Cardiac muscle cell (in vitro differentiated cells and primary cell): ENCODE results near the gene GNAL. TPM values are rescaled to one million over a fixed set of nuclear protein-coding genes. Genes with fewer than 3 reads are reported as not detected.

Experiments used
- DNase-seq, 2 donors: peaks; one replicate each; pipeline versions ENCODE4 v3.0.0 to v3.0.0-alpha.2; 2010 to 2017; ENCODE audit warnings: low read depth in 1 of 2, low spot score in 1 of 2
- H3K27ac ChIP-seq: fragments of 200-600 bp; sonication (generic); 2 replicates; pipeline ENCODE4 v1.5.1; 2016
- H3K27me3 ChIP-seq: fragments of 200-600 bp; sonication (generic); 2 replicates; pipeline ENCODE4 v1.6.0; 2016; ENCODE audit warnings: control low read depth
- H3K36me3 ChIP-seq: fragments of 200-600 bp; sonication (generic); 2 replicates; pipeline ENCODE4 v1.5.1; 2016; ENCODE audit warnings: control low read depth
- H3K4me1 ChIP-seq: fragments of 200-600 bp; sonication (generic); 2 replicates; pipeline ENCODE4 v1.8.1; 2017; ENCODE audit warnings: low read depth, mild to moderate bottlenecking, mixed run types
- H3K4me3 ChIP-seq: fragments of 200-600 bp; sonication (generic); 2 replicates; pipeline ENCODE4 v1.5.1; 2016; ENCODE audit warnings: mild to moderate bottlenecking
- H3K9me3 ChIP-seq: fragments of 200-600 bp; sonication (generic); 2 replicates; pipeline ENCODE4 v1.5.1; 2017; ENCODE audit warnings: low read depth, mild to moderate bottlenecking, control low read depth
- polyA plus RNA-seq: library from polyadenylated mRNA; unstranded; fragments of >200 nt; fragmentation: Nextera tagmentation; extraction: Ambion mirVana; gene quantifications from 2 replicates; pipeline ENCODE4 v1.2.1, GENCODE V29; 2016
- total RNA-seq: library from RNA; depleted of rRNA; stranded (reverse); fragments of >200 nt; gene quantifications from 2 replicates; pipeline ENCODE4 v1.2.3, GENCODE V29; 2016
- TF ChIP-seq, protein P1 (sequence below): IDR thresholded peaks from 2 replicates; pipeline ENCODE4 v1.5.1; 2012; ENCODE audit warnings: low read depth, mild to moderate bottlenecking, low read length

GNAL gene
- total and polyA plus RNA-seq, 2 experiments from 2014 or later = 10.4 to 10.6 TPM

DNA sequence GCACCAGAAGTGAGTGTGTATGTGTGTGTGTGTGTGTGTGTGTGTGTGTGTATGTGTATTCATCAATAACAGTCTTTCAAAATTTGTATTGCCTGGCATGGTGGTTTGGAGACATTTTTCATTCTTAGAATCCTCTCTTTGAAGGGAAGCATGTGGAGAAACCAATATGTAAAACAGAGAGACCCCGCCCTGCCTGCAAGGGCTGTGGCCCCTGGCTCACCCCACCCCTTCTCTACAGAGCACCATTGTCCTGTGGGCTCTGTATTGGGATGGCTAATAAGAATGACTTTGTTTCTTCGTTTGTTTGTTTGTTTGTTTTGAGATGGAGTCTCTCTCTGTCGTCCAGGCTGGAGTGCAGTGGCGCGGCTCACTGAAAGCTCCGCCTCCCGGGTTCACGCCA, 65.9 kb downstream of the GNAL start:
- H3K27ac ChIP-seq = no peak overlapping the region

DNA sequence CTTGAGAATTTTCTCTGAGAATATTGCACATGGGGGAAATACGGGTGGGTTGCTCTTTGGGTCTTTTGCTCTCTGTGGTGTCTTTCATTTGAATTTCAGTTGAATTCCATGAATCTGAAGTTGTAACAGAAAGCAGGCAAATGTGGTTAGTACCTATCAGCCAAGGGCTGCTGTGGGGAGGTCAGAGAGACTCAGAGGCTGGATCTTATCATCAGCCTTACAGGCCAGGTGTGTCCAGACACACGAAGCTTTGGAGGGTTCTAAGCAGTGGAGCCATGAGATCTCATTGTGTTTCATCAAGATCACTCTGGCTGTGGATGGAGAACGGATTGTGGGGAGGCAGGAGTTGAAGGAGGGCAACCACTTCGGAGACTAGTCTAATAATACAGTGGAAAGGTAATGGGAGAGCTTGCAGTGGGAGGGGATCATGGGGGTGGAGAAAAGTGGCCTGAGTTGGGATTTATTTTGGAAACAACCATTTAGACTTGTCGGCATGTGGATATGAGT, 68.1 kb downstream of the GNAL start:
- TF ChIP-seq, protein P1, sequence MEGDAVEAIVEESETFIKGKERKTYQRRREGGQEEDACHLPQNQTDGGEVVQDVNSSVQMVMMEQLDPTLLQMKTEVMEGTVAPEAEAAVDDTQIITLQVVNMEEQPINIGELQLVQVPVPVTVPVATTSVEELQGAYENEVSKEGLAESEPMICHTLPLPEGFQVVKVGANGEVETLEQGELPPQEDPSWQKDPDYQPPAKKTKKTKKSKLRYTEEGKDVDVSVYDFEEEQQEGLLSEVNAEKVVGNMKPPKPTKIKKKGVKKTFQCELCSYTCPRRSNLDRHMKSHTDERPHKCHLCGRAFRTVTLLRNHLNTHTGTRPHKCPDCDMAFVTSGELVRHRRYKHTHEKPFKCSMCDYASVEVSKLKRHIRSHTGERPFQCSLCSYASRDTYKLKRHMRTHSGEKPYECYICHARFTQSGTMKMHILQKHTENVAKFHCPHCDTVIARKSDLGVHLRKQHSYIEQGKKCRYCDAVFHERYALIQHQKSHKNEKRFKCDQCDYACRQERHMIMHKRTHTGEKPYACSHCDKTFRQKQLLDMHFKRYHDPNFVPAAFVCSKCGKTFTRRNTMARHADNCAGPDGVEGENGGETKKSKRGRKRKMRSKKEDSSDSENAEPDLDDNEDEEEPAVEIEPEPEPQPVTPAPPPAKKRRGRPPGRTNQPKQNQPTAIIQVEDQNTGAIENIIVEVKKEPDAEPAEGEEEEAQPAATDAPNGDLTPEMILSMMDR = no peak
- no peaks in the 10 kb centered on the region for H3K9me3 ChIP-seq
- H3K4me3 ChIP-seq = no peak overlapping the region
- H3K27me3 ChIP-seq = peaks cover 19% of the 10 kb centered on the region
- no peaks in the 10 kb centered on the region for H3K4me1 ChIP-seq
- H3K27ac ChIP-seq = no peak overlapping the region
- no peak for DNase-seq
- H3K36me3 ChIP-seq = no peaks in the 10 kb centered on the region

More for the DNA sequence above, 65.9 kb downstream of the GNAL start:
- H3K27me3 ChIP-seq = peaks cover 41% of the 10 kb centered on the region
- no peak overlapping the region for H3K4me3 ChIP-seq
- no peak for DNase-seq
- H3K4me1 ChIP-seq = no peaks in the 10 kb centered on the region
- H3K9me3 ChIP-seq = no peaks in the 10 kb centered on the region
- TF ChIP-seq, protein P1 = no peak
- H3K36me3 ChIP-seq = no peaks in the 10 kb centered on the region

DNA sequence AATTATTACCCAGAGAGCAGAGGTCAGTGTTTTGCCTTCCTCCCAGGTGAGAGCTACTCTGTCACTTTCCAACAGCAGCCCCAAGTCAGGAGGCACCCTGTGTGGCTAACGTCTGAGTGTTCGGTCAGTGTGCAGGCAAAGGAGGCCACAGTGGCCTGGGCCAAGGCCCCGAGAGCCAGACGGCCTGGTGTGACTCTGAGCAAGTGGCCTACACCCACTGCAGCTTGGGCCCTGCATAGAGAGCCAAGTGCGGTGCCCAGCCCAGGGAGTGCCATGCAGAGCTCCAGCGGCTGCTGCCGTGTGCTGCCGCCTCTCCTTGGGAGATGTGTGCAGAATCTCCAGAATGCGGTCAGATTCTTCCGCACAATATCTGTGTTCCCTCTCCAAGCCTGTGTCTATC, 70.4 kb downstream of the GNAL start:
- H3K4me1 ChIP-seq = no peaks in the 10 kb centered on the region
- no peak overlapping the region for H3K27ac ChIP-seq
- no peaks in the 10 kb centered on the region for H3K27me3 ChIP-seq
- TF ChIP-seq, protein P1 = no peak
- H3K4me3 ChIP-seq = no peak overlapping the region
- no peaks in the 10 kb centered on the region for H3K9me3 ChIP-seq
- H3K36me3 ChIP-seq = no peaks in the 10 kb centered on the region
- no peak for DNase-seq

DNA sequence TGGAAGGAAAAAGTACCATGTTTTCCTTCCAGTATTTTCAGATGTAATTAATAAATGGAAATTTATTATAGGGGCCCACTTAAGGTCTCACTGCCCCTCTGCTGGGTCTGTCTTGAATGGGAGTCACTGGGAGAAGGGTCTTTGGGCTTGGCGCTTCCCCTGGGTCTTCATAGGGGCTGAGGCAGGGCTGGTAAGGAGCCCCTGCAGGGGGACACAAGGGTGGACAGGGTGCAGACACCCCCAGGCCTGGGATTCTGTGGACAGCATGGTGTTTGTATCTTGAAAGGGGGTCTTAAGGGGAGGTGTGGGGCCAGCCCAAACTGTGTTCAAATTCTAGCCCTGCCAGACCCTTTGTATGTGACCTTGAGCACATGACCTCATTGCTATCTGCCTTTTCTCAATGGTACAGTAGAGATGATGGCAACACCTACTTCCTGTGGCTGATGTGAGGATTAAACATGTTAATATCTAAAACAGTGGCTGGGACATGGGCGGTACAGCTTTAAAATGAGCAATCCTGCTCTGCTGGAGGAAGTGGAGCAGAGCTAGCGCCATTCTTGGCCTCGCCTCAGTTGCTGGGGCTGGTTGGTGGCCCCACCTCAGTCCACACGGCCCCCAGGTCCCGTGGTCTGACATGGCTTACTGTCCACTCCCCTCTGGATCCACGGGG, 71.6 kb downstream of the GNAL start:
- Histone ChIP-seq H3K4me3 (no peak overlapping the region), H3K27me3 (no peaks in the 10 kb centered on the region), H3K27ac (no peak overlapping the region), H3K9me3 (no peaks in the 10 kb centered on the region), H3K36me3 (no peaks in the 10 kb centered on the region), H3K4me1 (no peaks in the 10 kb centered on the region)
- DNase-seq = no peak
- TF ChIP-seq, protein P1 = no peak

DNA sequence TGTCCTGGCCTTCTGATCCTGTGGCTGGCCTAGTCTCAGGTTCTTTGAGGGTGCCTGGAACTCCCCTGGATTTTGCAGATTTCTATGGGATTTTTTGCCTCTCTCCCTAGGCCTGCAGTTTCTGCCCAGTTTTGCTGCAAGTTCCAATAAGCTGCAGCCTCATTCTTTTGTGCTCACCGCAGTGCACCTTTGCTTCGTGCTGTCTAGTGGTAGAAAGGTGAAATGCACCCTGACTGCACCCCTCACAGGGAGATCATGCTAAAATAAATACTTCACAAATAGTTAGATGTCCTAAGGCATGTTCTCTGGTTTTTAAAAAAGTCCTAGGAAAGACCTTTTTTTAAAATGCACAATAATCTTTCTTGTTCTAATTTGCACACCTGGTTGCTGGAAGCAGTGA, 72.5 kb downstream of the GNAL start:
- H3K36me3 ChIP-seq = no peaks in the 10 kb centered on the region
- no peaks in the 10 kb centered on the region for H3K27me3 ChIP-seq
- no peak overlapping the region for H3K27ac ChIP-seq
- no peaks in the 10 kb centered on the region for H3K9me3 ChIP-seq
- DNase-seq = no peak
- H3K4me3 ChIP-seq = no peak overlapping the region
- H3K4me1 ChIP-seq = no peaks in the 10 kb centered on the region
- TF ChIP-seq, protein P1 = no peak
